HG03280 (cell line): ENCODE measurements around the gene HEATR5A.
"Not testable (repeated sequence)": the region's sequence is repeated elsewhere in the genome, so short reads cannot be mapped to it uniquely, and the experiment has no call there.

Source experiments
- ATAC-seq: cut with Tn5 transposase; IDR thresholded peaks from one replicate; pipeline ENCODE4 v1.9.1; 2021; ENCODE audit warnings: mild to moderate bottlenecking, moderate library complexity; ENCODE audit not compliant: unreplicated experiment

The HEATR5A gene

GRCh38 chr14:31391473-31391872, 28.9 kb downstream of the HEATR5A start:
- ATAC-seq: no peak

DNA sequence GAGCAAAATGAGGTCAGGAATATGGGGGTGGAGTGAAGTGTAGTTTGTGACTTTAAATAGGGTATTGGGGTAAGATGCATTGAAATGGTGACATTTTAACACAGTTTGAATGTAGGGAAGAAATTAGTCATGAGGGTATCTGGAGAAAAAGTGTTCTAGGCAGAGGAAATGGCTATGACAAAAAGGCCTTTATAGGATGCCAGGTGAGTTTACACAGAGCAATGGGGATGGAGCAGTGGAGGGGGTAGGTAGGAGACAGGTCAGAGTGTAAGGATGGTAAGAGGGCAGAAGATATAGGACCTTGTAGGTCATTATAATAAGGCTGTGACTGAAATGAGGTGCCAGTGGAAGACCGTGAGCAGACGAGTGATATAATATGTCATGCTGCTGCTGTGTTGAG, 30.4 kb downstream of the HEATR5A start:
- ATAC-seq: no peak

DNA sequence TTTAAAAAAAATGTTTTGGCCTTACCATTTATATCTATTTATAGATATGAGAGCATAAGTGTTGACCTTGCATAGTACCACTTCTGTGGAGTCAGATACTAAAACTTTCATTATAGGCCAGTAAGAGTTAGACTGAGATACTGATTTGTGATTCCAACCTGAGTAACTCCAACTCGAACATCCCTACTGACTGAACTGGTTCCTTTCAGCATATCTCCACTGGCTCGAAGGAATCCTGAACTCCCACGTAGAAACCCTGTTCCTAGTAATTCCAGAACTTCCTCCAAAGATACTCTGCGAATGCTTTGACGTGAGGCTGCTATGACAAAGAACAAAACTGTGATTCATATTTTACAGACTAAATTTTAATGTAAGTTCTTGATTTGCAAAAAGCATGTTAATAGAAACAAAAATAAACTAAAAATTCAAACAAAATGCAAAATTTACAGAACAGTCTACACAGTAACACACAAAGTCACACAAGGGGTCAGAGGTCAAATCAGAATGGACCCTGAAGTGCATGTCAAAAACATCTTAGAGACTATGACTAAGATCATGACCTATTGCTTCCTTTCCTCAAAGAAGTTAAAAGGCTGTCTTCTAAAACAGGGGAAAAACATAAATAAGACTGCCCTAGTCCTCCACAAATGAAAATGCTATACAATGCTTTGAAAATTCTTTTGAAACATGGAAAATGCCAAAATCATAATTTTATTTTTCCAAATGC, 31.5 kb downstream of the HEATR5A start:
- no peak for ATAC-seq

DNA sequence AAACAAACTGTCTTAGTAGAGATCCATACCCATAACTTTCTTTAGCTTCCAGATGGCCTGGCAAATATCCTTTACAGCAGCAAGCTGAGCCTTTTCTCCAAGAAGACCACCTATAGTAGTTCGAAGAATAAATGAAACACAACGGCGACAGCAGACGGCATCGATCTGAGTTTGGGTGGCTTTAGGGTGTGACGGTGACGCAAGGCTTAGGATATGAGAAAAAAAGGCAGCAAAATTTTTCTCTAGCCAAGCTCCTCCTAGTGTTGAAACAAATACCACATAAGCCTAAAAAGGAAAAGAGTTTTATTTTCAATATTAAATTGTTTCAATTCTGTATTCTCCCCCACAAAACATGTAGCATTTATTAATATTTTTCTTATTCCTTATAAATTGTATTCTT, 33.3 kb downstream of the HEATR5A start:
- ATAC-seq: no peak

- ATAC-seq: no peak
Measured at GRCh38 chr14:31386271-31386670, 34.1 kb downstream of the HEATR5A start.

GRCh38 chr14:31382221-31382620, 38.1 kb downstream of the HEATR5A start:
- ATAC-seq: no peak

DNA sequence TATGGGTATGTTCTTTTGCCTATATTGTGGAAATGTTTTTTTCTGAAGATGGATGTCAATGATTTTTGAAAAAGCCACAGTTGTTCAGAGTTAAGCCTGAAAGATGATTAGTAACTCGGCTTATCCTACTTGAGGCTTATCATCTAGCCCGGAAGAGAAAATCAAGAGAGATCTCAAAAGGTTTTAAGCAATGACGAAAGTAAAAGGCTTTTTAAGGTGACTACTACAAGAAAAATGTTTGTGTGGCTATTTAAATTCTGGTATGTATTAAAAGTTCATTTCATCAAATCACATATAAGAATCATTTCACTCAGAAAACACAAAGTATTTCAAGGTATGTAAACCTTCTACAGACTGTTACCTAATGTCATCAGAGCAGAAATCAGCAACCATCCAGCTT, 40.2 kb downstream of the HEATR5A start:
- no peak for ATAC-seq

DNA sequence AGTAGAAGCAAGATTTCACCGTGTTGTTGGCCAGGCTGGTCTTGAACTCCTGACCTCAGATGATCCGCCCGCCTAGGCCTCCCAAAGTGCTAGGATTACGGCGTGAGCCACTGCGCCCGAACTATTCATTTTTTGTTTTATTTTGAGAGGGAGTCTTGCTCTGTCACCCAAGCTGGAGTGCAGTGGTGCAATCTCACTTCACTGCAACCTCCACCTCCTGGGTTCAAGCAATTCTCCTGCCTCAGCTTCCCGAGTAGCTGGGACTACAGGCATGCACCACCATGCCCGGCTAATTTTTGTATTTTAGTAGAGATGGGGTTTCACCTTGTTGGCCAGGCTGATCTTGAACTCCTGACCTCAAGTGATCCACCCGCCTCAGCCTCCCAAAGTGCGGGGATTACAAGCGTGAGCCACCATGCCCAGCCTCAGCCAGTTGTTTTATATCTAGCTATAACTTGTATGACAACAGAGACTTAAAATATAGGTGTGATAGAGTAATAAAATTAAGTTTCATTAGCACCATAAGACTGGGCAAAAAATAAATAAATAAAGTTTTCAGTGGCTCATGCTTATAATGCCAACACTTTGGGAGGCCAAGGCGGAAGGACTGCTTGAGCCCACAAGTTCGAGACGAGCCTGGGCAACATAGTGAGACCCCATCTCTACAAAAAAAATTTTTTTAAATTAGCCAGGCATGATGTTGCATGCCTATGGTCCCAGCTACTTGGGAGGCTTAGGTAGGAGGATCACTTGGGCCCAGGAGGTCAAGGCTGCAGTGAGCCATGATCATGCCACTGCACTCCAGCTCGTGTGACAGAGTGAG, 41.0 kb downstream of the HEATR5A start:
- not testable (repeated sequence) for ATAC-seq

DNA sequence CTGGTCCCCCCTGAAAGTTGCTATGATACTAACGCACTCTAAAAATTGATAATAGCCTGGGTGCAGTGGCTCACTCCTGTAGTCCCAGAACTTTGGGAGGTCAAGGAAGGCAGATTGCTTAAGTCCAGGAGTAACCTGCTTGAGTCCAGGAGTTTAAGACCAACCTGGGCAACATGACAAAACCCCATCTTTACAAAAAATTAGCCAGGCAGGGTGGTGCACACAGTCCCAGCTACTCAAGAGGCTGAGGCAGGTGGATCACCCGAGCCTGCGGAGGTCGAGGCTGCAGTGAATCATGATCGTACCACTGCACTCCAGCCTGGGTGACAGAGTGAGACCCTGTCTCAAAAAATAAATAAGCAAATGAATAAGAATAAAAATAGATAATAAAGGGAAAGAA, 42.9 kb downstream of the HEATR5A start:
- no peak for ATAC-seq

- ATAC-seq: no peak
Measured at GRCh38 chr14:31371646-31372045, 48.7 kb downstream of the HEATR5A start.

DNA sequence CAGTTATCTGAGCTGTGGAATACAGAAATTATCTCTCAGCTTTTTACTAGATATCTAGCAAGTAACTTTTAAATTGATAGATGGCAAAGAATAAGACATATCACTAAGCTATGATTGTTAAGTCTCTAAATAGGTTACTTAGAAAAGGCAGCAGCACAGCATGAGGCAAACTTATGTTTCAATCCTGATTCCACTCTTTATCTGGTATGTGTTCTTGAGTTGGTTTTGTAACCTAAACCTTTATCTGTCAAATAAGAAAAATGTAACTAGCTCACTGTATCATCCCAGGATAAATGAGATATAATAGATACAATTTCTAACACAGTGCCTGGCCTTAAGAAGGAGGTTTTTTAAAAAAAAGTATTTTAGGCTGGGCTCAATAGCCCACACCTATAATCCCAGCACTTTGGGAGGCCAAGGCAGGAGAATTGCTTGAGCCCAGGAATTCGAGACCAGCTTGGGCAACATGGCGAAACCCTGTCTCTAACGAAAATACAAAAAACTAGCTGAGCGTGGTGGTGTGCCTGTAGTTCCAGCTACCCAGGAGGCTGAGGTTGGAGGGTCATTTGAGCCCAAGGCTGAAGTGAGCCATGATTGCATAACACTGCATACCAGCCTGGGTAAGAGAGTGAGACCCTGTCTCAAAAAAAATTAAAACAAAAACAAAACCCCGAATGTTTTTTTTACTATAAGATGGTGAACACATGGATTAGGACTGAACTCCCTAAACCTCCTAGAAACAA, 56.8 kb downstream of the HEATR5A start:
- ATAC-seq: no peak

- no peak for ATAC-seq
Measured at GRCh38 chr14:31362746-31363145, 57.6 kb downstream of the HEATR5A start.

GRCh38 chr14:31361761-31362160, 58.6 kb downstream of the HEATR5A start:
- not testable (repeated sequence) for ATAC-seq

GRCh38 chr14:31360919-31361662, 59.3 kb downstream of the HEATR5A start:
- no peak for ATAC-seq

DNA sequence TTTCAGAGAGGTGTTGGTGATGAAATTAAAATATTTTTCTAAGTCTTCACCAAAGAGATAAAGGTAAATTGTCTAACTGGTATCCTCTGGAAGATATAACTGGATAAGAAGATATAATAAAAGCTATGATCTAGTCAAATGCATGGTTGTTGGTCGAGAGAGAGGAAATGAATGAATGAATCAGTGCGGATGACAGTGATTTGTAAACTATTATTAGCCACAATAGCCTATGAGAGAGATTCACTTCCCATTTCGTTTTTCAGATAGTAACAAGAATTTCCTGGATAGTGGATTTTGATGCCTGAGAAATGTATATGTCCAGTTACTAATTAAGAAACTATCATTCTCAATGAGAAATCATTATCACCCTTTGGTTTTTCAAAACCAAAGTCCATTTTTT, 63.1 kb downstream of the HEATR5A start:
- ATAC-seq: no peak

- no peak for ATAC-seq
Measured at GRCh38 chr14:31346097-31346496, 74.3 kb downstream of the HEATR5A start.

- no peak for ATAC-seq
Measured at GRCh38 chr14:31341280-31341679, 79.1 kb downstream of the HEATR5A start.

DNA sequence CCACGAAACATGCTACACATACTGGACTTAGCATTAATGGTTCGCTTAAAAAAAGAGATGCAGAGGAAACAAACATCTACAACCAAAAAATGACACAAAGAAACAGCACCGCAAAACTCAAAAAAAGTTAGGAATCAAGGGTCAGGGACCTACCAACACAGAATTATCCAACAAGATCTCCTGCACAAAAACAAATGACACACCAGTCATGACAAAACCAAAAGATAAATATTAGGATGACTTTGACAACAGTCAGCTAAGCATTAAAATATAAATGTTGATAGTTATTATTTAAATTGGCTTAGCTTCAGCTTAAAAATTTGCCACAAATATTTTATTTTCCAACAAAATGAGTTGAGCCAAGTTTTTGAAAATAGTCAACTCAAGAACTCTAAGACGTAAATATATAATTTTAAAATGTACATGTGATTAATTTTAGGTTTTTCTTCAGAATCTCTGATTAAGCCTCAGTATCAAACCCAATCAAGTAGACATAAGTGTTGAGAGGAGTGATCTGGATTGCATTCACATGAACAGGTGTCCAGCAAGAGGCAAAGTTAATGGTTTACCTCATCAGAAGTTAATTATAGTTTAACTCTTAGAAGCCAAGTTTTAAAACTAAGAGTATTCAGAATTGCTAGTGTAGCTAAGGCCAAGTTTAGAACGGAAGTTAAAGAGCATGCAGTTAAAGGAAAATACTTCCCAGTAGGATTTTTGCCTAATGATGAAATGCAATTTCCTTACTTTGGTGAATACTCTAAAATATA, 79.9 kb downstream of the HEATR5A start:
- ATAC-seq: no peak

DNA sequence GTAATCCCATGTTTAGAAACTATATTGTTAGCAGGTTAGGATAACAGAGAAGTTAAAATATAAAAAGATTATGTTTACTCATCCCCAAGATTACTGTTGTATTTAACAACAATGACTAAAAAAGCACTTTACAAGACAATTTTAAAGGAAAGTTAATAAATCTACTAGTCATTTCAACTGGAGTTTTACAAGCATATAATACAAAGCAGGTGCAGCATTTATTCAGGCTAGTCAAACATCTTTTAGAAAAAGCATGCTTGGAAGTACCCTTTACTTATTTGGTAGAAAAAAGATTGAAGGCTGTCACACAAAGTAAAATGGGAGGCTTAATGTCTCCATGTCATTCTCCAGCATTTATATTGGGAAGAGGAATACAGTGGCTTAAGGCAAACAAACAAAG, 80.6 kb downstream of the HEATR5A start:
- no peak for ATAC-seq

GRCh38 chr14:31337331-31337730, 83.0 kb downstream of the HEATR5A start:
- no peak for ATAC-seq
